Tibial artery (tissue), 4 donors: Measurements from ENCODE around the gene RSPRY1.

Experiments used
- DNase-seq, 2 donors: peaks; one replicate each; pipeline ENCODE4 v3.0.0-alpha.2; 2019
- H3K27ac ChIP-seq, 2 donors: fragments of 200-600 bp; sonication (generic) in 1 of 2; 1 replicate in 1 of 2; 2 replicates in 1 of 2; pipeline ENCODE4 v1.5.1; 2018 to 2019; ENCODE audit warnings: mild to moderate bottlenecking in 1 of 2
- H3K27me3 ChIP-seq, 2 donors: fragments of 200-600 bp; sonication (generic) in 1 of 2; one replicate each; pipeline versions ENCODE4 v1.5.1 to v1.6.0; 2016 to 2019
- H3K36me3 ChIP-seq, 3 donors: fragments of 200-600 bp; sonication (generic) in 2 of 3; one replicate each; pipeline ENCODE4 v1.5.1; 2016 to 2019; ENCODE audit warnings: mild to moderate bottlenecking in 2 of 3
- H3K4me1 ChIP-seq, 4 donors: fragments of 200-600 bp; sonication (generic) in 2 of 4; 1 replicate in 3 of 4; 2 replicates in 1 of 4; pipeline ENCODE4 v1.5.1; 2016 to 2019
- H3K4me3 ChIP-seq, 2 donors: fragments of 200-600 bp; sonication (generic) in 1 of 2; 1 replicate in 1 of 2; 2 replicates in 1 of 2; pipeline ENCODE4 v1.5.1; 2018 to 2019; ENCODE audit warnings: mild to moderate bottlenecking in 2 of 2
- H3K9me3 ChIP-seq, 3 donors: fragments of 200-600 bp; sonication (generic) in 1 of 3; one replicate each; pipeline ENCODE4 v1.5.1; 2016 to 2019
- CTCF ChIP-seq, 2 experiments: fragments of 200-600 bp in 1 of 2; fragments of 450-650 bp in 1 of 2; IDR thresholded peaks; one replicate each; pipeline ENCODE4 v1.5.1; 2017 to 2019; ENCODE audit warnings: antibody characterized with exemption in 2 of 2, mild to moderate bottlenecking in 1 of 2, moderate library complexity in 1 of 2
- intact Hi-C: fragments of 100-400 bp; cut with DNase I; formaldehyde crosslinking; loops from one replicate; pipeline ENCODE4 v1.15.0; 2023; ENCODE audit warnings: low total_unique reads

RSPRY1 gene

GRCh38 chr16:57167953-57168352 lies 18.2 kb upstream of the RSPRY1 start:
- DNase-seq, result no peak
- Histone ChIP-seq H3K4me1 (no peaks in the 10 kb centered on the region), H3K27me3 (no peaks in the 10 kb centered on the region), H3K4me3 (no peak overlapping the region), H3K36me3 (peaks cover 61 to 81% (median 69%) of the 10 kb centered on the region in 3 donors), H3K27ac (no peak overlapping the region), H3K9me3 (no peaks in the 10 kb centered on the region)
- intact Hi-C loops, result loop anchor here (5.0 kb wide), 1 partner anchor 81 kb away; no protein-coding TSS in a partner anchor
- peak; percentile 46 to 53 for TF ChIP-seq CTCF (IDR thresholded peaks at IDR 0.05)

- no peak for DNase-seq
- Histone ChIP-seq H3K4me1 (no peaks in the 10 kb centered on the region), H3K27me3 (no peaks in the 10 kb centered on the region), H3K4me3 (no peak overlapping the region), H3K36me3 (peaks cover 54 to 74% (median 58%) of the 10 kb centered on the region in 3 donors), H3K27ac (no peak overlapping the region), H3K9me3 (no peaks in the 10 kb centered on the region)
- no peak for TF ChIP-seq CTCF (IDR thresholded peaks at IDR 0.05)
- intact Hi-C loops, result loop anchor here (5.0 kb wide), 1 partner anchor 82 kb away; no protein-coding TSS in a partner anchor
These were observed 16.8 kb upstream of the RSPRY1 start for GRCh38 chr16:57169327-57169726.

- no peaks in the 10 kb centered on the region for H3K27me3 ChIP-seq
- H3K9me3 ChIP-seq, result no peaks in the 10 kb centered on the region
- DNase-seq, result no peak
- intact Hi-C loops, result no loop called here
- no peak overlapping the region for H3K4me3 ChIP-seq
- no peak for TF ChIP-seq CTCF (IDR thresholded peaks at IDR 0.05)
- peaks cover 0 to 12% (median 3%) of the 10 kb centered on the region in 4 donors for H3K4me1 ChIP-seq
- H3K36me3 ChIP-seq, result peaks cover 37 to 47% (median 41%) of the 10 kb centered on the region in 3 donors
- H3K27ac ChIP-seq, result no peak overlapping the region
These were observed 13.3 kb upstream of the RSPRY1 start for GRCh38 chr16:57172721-57173290.

GRCh38 chr16:57175896-57176295 lies 10.2 kb upstream of the RSPRY1 start:
- Histone ChIP-seq H3K4me3 (no peak overlapping the region), H3K27me3 (no peaks in the 10 kb centered on the region), H3K9me3 (no peaks in the 10 kb centered on the region), H3K36me3 (peaks cover 23 to 26% (median 26%) of the 10 kb centered on the region in 3 donors), H3K27ac (no peak overlapping the region), H3K4me1 (peaks cover 0 to 23% (median 4%) of the 10 kb centered on the region in 4 donors)
- DNase-seq, result no peak
- intact Hi-C loops, result no loop called here
- TF ChIP-seq CTCF (IDR thresholded peaks at IDR 0.05), result no peak

GRCh38 chr16:57178196-57178595 lies 7.9 kb upstream of the RSPRY1 start:
- H3K9me3 ChIP-seq, result no peaks in the 10 kb centered on the region
- no peak overlapping the region for H3K4me3 ChIP-seq
- no peak for TF ChIP-seq CTCF (IDR thresholded peaks at IDR 0.05)
- intact Hi-C loops, result no loop called here
- H3K27me3 ChIP-seq, result no peaks in the 10 kb centered on the region
- H3K36me3 ChIP-seq, result peaks cover under 1 to 4% (median 3%) of the 10 kb centered on the region in 3 donors
- no peak overlapping the region for H3K27ac ChIP-seq
- no peak for DNase-seq
- peaks cover 0 to 23% (median 4%) of the 10 kb centered on the region in 4 donors for H3K4me1 ChIP-seq
